ENCODE measurements around the gene PDF. TPM values are rescaled to one million over a fixed set of nuclear protein-coding genes. Genes with fewer than 3 reads are reported as not detected.
"Not testable (repeated sequence)": the region's sequence is repeated elsewhere in the genome, so short reads cannot be mapped to it uniquely, and the experiment has no call there.

Gene PDF
- total and polyA plus RNA-seq, 4 donors = 16.8 to 31.3 (median 23.1) TPM

DNA sequence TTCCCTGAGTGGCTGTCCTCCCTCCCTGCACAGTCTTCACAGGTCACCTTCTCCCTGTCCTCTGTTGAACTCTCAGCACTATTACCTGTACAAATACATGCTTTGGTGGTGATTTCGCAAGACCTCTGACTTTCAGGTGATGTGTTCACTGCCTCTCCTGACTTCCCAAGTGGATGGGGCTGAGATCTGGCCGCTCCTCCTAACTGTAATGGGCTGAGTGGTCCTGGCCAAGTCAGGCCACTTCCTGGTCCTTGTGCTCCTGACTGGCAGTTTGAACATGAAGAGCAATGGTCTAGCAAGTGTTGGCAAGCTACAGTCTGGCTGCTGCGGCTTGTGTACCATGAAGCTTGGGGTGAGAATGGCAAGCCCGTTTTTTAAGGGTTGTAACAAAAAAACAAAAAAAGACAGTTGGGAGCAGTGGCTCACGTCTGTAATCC, 32.9 kb upstream of the PDF start (continued):
- TF ChIP-seq, protein P1, sequence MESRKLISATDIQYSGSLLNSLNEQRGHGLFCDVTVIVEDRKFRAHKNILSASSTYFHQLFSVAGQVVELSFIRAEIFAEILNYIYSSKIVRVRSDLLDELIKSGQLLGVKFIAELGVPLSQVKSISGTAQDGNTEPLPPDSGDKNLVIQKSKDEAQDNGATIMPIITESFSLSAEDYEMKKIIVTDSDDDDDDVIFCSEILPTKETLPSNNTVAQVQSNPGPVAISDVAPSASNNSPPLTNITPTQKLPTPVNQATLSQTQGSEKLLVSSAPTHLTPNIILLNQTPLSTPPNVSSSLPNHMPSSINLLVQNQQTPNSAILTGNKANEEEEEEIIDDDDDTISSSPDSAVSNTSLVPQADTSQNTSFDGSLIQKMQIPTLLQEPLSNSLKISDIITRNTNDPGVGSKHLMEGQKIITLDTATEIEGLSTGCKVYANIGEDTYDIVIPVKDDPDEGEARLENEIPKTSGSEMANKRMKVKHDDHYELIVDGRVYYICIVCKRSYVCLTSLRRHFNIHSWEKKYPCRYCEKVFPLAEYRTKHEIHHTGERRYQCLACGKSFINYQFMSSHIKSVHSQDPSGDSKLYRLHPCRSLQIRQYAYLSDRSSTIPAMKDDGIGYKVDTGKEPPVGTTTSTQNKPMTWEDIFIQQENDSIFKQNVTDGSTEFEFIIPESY (IDR thresholded peaks at IDR 0.05) = no peak
- no peak for TF ChIP-seq RXRA (IDR thresholded peaks at IDR 0.05)
- no peak for TF ChIP-seq GABPA (IDR thresholded peaks at IDR 0.05 in 1 of 2, conservative IDR thresholded peaks at IDR 0.05 in 1 of 2)
- TF ChIP-seq FOXA1 (IDR thresholded peaks at IDR 0.05) = no peak
- TF ChIP-seq, protein P2, sequence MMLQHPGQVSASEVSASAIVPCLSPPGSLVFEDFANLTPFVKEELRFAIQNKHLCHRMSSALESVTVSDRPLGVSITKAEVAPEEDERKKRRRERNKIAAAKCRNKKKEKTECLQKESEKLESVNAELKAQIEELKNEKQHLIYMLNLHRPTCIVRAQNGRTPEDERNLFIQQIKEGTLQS (IDR thresholded peaks at IDR 0.05) = no peak
- TF ChIP-seq JUND (IDR thresholded peaks at IDR 0.05) = no peak
- TF ChIP-seq TAF1 (conservative IDR thresholded peaks at IDR 0.05) = no peak

DNA sequence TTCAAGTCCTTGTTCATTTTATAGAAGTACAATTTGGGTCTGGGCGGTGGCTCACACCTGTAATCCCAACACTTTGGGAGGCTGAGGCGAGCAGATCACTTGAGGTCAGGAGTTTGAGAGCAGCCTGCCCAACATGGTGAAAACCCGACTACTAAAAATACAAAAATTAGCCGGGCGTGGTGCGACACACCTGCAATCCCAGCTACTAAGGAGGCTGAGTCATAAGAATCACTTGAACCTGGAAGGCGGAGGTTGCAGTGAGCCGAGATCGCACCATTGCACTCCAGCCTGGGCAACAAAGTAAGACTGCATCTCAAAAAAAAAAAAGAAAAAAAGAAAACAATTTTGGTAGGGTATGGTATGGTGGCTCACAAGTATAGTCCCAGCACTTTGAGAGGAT, 29.7 kb upstream of the PDF start:
- H3K4me1 ChIP-seq (ENCODE audit: control insufficient read depth in 4 of 4, insufficient read depth in 4 of 4, low read length in 3 of 4); H3K27me3 ChIP-seq (ENCODE audit: control insufficient read depth in 4 of 4, insufficient read depth in 4 of 4, low read length in 3 of 4); H3K9ac ChIP-seq (ENCODE audit: low read depth in 1 of 2, low read length in 2 of 2); H3K27ac ChIP-seq (ENCODE audit: low read depth in 1 of 2, low read length in 2 of 2); H3K4me3 ChIP-seq (ENCODE audit: low read depth in 1 of 3, low read length in 3 of 3); DNase-seq (ENCODE audit: low spot score); H3K9me3 ChIP-seq (ENCODE audit: control insufficient read depth in 4 of 4, low read length in 3 of 4): not testable (repeated sequence)
- peaks cover 2 to 37% (median 26%) of the 10 kb centered on the region in 4 donors for H3K36me3 ChIP-seq (ENCODE audit: control insufficient read depth in 4 of 4, insufficient read depth in 3 of 4, low read depth in 1 of 4, low read length in 3 of 4)
- 94% methylated on average over 9 of the region's 9 CpGs for WGBS

DNA sequence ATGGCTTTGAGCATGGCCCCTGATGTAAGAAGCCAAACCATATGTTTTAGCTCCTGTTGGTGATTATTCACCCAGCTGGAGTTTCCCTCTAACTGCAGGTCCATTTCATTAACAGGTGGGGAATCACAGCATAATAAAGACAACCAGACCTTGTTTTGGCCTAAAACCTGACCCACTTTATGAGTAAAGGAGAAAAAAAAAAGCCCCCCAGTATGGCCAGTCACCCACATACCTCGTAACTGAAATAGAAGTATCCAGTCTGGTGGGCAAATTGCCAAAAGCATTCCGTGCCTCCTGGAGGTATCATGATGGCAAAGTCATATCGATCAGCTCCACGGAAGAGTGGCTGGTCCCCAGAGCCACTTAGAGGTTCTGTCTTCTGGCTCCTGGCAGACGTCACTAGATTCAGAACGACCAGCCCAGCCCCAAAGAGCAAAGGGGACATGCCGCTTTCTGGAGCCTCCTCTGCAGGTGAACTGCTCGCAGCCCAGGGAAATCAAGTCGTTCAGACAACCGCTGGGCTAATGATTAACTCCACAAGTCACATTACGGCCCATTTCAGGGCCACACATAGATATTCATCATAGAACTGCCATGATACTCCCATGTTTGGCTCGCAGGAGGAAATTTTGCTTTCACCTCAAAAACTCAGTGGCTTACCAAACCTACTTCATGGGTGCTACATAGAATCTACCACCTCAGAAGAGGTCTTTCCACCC, 21.1 kb upstream of the PDF start, which contains the start of gene TMED6:
Gene TMED6, minus strand, starts transcription at position 478 of the 719 bp plus-strand sequence. Its CDS starts 33 bp downstream, at position 445.
- Histone ChIP-seq H3K4me1 (ENCODE audit: control insufficient read depth in 4 of 4, insufficient read depth in 4 of 4, low read length in 3 of 4) (peaks cover 3 to 11% (median 8%) of the 10 kb centered on the region in 4 donors), H3K27ac (ENCODE audit: low read depth in 1 of 2, low read length in 2 of 2) (no peak within 1 kb of the TSS), H3K36me3 (ENCODE audit: control insufficient read depth in 4 of 4, insufficient read depth in 3 of 4, low read depth in 1 of 4, low read length in 3 of 4) (peaks cover 0 to 13% (median 10%) of the 10 kb centered on the region in 4 donors), H3K9me3 (ENCODE audit: control insufficient read depth in 4 of 4, low read length in 3 of 4) (no peaks in the 10 kb centered on the region), H3K27me3 (ENCODE audit: control insufficient read depth in 4 of 4, insufficient read depth in 4 of 4, low read length in 3 of 4) (no peaks in the 10 kb centered on the region), H3K9ac (ENCODE audit: low read depth in 1 of 2, low read length in 2 of 2) (peak within 1 kb of the TSS in 1 of 2 donors; percentile 44), H3K4me3 (ENCODE audit: low read depth in 1 of 3, low read length in 3 of 3) (peak within 1 kb of the TSS; percentile 15 to 63 (median 40))
- 35% methylated on average over 12 of the region's 12 CpGs for WGBS
- TF ChIP-seq, protein P3, sequence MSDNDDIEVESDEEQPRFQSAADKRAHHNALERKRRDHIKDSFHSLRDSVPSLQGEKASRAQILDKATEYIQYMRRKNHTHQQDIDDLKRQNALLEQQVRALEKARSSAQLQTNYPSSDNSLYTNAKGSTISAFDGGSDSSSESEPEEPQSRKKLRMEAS (IDR thresholded peaks at IDR 0.05) = no peak
- peak; percentile 58 for TF ChIP-seq YY1 (IDR thresholded peaks at IDR 0.05)
- peak; percentile 44 for TF ChIP-seq SP1 (IDR thresholded peaks at IDR 0.05)
- TF ChIP-seq EGR1 (IDR thresholded peaks at IDR 0.05; ENCODE audit: low read depth in 2 of 2) = no peak
- TF ChIP-seq FOXA1 (IDR thresholded peaks at IDR 0.05) = no peak
- TF ChIP-seq RXRA (IDR thresholded peaks at IDR 0.05) = peak in 1 of 2 donors; percentile 11
- no peak for DNase-seq (ENCODE audit: low spot score)

DNA sequence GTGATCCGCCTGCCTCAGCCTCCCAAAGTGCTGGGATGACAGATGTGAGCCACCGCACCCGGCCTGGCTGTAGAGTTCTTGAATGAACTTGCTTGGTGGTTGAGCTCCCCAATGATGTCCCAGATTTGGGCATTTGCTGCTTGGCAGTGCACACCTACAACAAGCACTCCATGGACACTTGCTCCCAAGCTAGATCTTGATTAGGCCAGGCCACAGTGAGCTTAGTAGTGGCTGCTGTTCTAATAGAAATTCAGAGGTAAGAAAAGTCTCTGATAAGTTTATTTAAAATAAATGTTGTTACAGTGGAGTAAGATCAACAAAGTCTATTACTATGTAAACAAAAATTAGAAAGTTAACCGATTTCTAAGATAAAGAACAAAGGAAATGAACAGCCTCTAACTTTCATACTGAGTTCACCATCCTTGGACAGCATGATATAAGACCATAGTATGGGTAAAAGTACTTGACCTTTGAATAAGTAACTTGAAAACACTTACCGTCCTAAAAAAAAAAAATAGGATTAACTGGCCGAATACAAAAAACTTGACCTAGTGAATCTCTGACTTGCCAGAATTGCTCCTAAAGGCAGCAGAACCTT, 20.2 kb upstream of the PDF start:
- Histone ChIP-seq H3K36me3 (ENCODE audit: control insufficient read depth in 4 of 4, insufficient read depth in 3 of 4, low read depth in 1 of 4, low read length in 3 of 4) (peaks cover 0 to 10% (median 4%) of the 10 kb centered on the region in 4 donors), H3K27me3 (ENCODE audit: control insufficient read depth in 4 of 4, insufficient read depth in 4 of 4, low read length in 3 of 4) (no peaks in the 10 kb centered on the region), H3K9me3 (ENCODE audit: control insufficient read depth in 4 of 4, low read length in 3 of 4) (no peaks in the 10 kb centered on the region), H3K4me1 (ENCODE audit: control insufficient read depth in 4 of 4, insufficient read depth in 4 of 4, low read length in 3 of 4) (peaks cover 3 to 11% (median 8%) of the 10 kb centered on the region in 4 donors), H3K4me3 (ENCODE audit: low read depth in 1 of 3, low read length in 3 of 3) (no peak overlapping the region), H3K27ac (ENCODE audit: low read depth in 1 of 2, low read length in 2 of 2) (no peak overlapping the region), H3K9ac (ENCODE audit: low read depth in 1 of 2, low read length in 2 of 2) (no peak overlapping the region)
- WGBS = 64% methylated on average over 6 of the region's 6 CpGs
- DNase-seq (ENCODE audit: low spot score) = no peak
- TF ChIP-seq, protein P4, sequence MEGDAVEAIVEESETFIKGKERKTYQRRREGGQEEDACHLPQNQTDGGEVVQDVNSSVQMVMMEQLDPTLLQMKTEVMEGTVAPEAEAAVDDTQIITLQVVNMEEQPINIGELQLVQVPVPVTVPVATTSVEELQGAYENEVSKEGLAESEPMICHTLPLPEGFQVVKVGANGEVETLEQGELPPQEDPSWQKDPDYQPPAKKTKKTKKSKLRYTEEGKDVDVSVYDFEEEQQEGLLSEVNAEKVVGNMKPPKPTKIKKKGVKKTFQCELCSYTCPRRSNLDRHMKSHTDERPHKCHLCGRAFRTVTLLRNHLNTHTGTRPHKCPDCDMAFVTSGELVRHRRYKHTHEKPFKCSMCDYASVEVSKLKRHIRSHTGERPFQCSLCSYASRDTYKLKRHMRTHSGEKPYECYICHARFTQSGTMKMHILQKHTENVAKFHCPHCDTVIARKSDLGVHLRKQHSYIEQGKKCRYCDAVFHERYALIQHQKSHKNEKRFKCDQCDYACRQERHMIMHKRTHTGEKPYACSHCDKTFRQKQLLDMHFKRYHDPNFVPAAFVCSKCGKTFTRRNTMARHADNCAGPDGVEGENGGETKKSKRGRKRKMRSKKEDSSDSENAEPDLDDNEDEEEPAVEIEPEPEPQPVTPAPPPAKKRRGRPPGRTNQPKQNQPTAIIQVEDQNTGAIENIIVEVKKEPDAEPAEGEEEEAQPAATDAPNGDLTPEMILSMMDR (IDR thresholded peaks at IDR 0.05; ENCODE audit: low read depth, low read length, missing input control) = no peak
- TF ChIP-seq SP1 (IDR thresholded peaks at IDR 0.05) = no peak
- TF ChIP-seq FOXA1 (IDR thresholded peaks at IDR 0.05) = no peak
- no peak for TF ChIP-seq RAD21 (IDR thresholded peaks at IDR 0.05)
- TF ChIP-seq, protein P3 (IDR thresholded peaks at IDR 0.05) = no peak
- TF ChIP-seq TAF1 (conservative IDR thresholded peaks at IDR 0.05) = no peak
- no peak for TF ChIP-seq FOXA2 (IDR thresholded peaks at IDR 0.05)
- TF ChIP-seq YY1 (IDR thresholded peaks at IDR 0.05) = no peak
- no peak for TF ChIP-seq RXRA (IDR thresholded peaks at IDR 0.05)
- no peak for TF ChIP-seq HNF4A (conservative IDR thresholded peaks at IDR 0.05)
- no peak for TF ChIP-seq HNF4G (IDR thresholded peaks at IDR 0.05)

Data from liver (tissue), 9 donors.